Keratinocyte (primary cell): Measurements from ENCODE around the gene GAL3ST2.

Source experiments
- CTCF ChIP-seq, 3 experiments: IDR thresholded peaks in 1 of 3; conservative IDR thresholded peaks in 1 of 3; optimal IDR thresholded peaks in 1 of 3; 2 replicates in 2 of 3; 3 replicates in 1 of 3; pipeline versions ENCODE3 to v1.5.1; 2011; ENCODE audit warnings: low read length in 3 of 3, mild to moderate bottlenecking in 3 of 3, moderate library complexity in 2 of 3, control low read depth in 1 of 3, inconsistent platforms in 1 of 3; ENCODE audit not compliant: insufficient read depth in 2 of 3; ENCODE audit errors: extremely low read depth in 1 of 3
- EZH2 ChIP-seq: IDR thresholded peaks from one replicate; pipeline ENCODE4 v1.6.1; 2012; ENCODE audit warnings: inconsistent platforms, mild to moderate bottlenecking, low read length, moderate library complexity

DNA sequence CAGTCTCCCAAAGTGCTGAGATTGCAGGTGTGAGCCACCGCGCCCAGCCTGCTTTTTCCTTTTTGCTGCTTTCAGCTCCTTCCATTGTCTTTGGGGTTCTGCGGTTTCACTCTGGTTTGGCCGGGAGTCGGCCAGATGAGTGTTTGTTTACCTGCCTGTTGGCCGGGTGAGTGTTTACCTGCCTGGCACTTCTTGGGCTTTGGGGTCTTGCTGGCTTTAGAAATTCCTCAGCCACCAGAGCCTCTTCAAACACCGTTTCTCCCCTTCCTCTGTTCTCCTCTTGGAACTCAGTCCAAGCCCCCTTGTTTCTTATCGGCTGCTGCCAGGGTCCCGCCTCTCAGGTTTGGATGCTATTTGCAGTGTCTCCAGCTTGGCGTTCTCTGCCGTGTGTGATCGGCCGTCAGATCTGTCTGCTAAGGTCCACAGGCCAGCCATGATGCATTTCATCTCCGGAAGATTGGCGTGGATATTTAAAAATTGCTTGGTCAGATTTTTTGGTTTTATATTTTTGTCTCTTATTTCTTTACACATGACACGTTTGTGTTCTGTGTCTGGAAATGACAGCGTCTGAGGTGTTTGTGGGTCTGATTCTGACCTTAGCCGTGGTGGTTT lies 14.2 kb upstream of the GAL3ST2 start:
- TF ChIP-seq CTCF (optimal IDR thresholded peaks at IDR 0.05 in 1 of 3, IDR thresholded peaks at IDR 0.05 in 1 of 3, conservative IDR thresholded peaks at IDR 0.05 in 1 of 3; ENCODE audit: extremely low read depth in 1 of 3, insufficient read depth in 2 of 3, low read length in 3 of 3) (no peak), EZH2 (no peak)
